Liver (tissue), 9 donors: ENCODE measurements around the gene TRIP13. TPM values are rescaled to one million over a fixed set of nuclear protein-coding genes. Genes with fewer than 3 reads are reported as not detected.
"Not testable (repeated sequence)": the region's sequence is repeated elsewhere in the genome, so short reads cannot be mapped to it uniquely, and the experiment has no call there.

Source experiments
- DNase-seq: peaks from one replicate; pipeline ENCODE4 v3.0.0-alpha.2; 2017; ENCODE audit warnings: low spot score
- H3K27ac ChIP-seq, 2 donors: one replicate each; pipeline ENCODE4 v1.7.0; 2013; ENCODE audit warnings: inconsistent platforms in 2 of 2, low read length in 2 of 2, control low read depth in 1 of 2, low read depth in 1 of 2, mild to moderate bottlenecking in 1 of 2
- H3K27me3 ChIP-seq, 4 donors: one replicate each; pipeline versions ENCODE4 v1.6.1 to v1.7.0; 2013; ENCODE audit warnings: low read length in 3 of 4, inconsistent platforms in 1 of 4, mild to moderate bottlenecking in 1 of 4, moderate library complexity in 1 of 4; ENCODE audit not compliant: control insufficient read depth in 4 of 4, insufficient read depth in 4 of 4
- H3K36me3 ChIP-seq, 4 donors: one replicate each; pipeline versions ENCODE4 v1.6.1 to v1.7.0; 2013; ENCODE audit warnings: low read length in 3 of 4, mild to moderate bottlenecking in 3 of 4, low read depth in 1 of 4, moderate library complexity in 1 of 4; ENCODE audit not compliant: control insufficient read depth in 4 of 4, insufficient read depth in 3 of 4
- H3K4me1 ChIP-seq, 4 donors: one replicate each; pipeline versions ENCODE4 v1.6.1 to v1.7.0; 2013; ENCODE audit warnings: low read length in 3 of 4, mild to moderate bottlenecking in 3 of 4, moderate library complexity in 1 of 4; ENCODE audit not compliant: control insufficient read depth in 4 of 4, insufficient read depth in 4 of 4
- H3K4me3 ChIP-seq, 3 donors: one replicate each; pipeline versions ENCODE4 v1.6.1 to v1.7.0; 2013; ENCODE audit warnings: low read length in 3 of 3, control low read depth in 1 of 3, low read depth in 1 of 3, mild to moderate bottlenecking in 1 of 3
- H3K9ac ChIP-seq, 2 donors: one replicate each; pipeline ENCODE4 v1.7.0; 2013; ENCODE audit warnings: low read length in 2 of 2, mild to moderate bottlenecking in 2 of 2, moderate library complexity in 2 of 2, control low read depth in 1 of 2, low read depth in 1 of 2
- H3K9me3 ChIP-seq, 4 donors: one replicate each; pipeline versions ENCODE4 v1.6.1 to v1.7.0; 2013; ENCODE audit warnings: low read length in 3 of 4; ENCODE audit not compliant: control insufficient read depth in 4 of 4
- FOXA1 ChIP-seq: IDR thresholded peaks from 2 replicates; pipeline ENCODE4 v1.6.1; 2016; ENCODE audit warnings: antibody characterized with exemption
- FOXA2 ChIP-seq: IDR thresholded peaks from 2 replicates; pipeline ENCODE4 v1.6.1; 2016; ENCODE audit warnings: antibody characterized with exemption
- GABPA ChIP-seq, 2 donors: IDR thresholded peaks in 1 of 2; conservative IDR thresholded peaks in 1 of 2; 2 replicates each; pipeline ENCODE4 v1.6.1; 2016; ENCODE audit warnings: antibody characterized with exemption in 2 of 2, mild to moderate bottlenecking in 1 of 2, moderate library complexity in 1 of 2
- HNF4A ChIP-seq, 2 donors: conservative IDR thresholded peaks; 2 replicates each; pipeline ENCODE4 v1.6.1; 2016; ENCODE audit warnings: antibody characterized with exemption in 2 of 2, mild to moderate bottlenecking in 2 of 2
- HNF4G ChIP-seq: IDR thresholded peaks from 2 replicates; pipeline ENCODE4 v1.6.1; 2016; ENCODE audit warnings: antibody characterized with exemption
- JUND ChIP-seq, 2 donors: IDR thresholded peaks; 2 replicates each; pipeline ENCODE4 v1.6.1; 2016; ENCODE audit warnings: antibody characterized with exemption in 2 of 2
- NR2F2 ChIP-seq: IDR thresholded peaks from 2 replicates; pipeline ENCODE4 v1.6.1; 2016; ENCODE audit warnings: antibody characterized with exemption
- RXRA ChIP-seq, 2 donors: IDR thresholded peaks; 2 replicates each; pipeline ENCODE4 v1.6.1; 2017 to 2018; ENCODE audit warnings: antibody characterized with exemption in 2 of 2, mild to moderate bottlenecking in 1 of 2
- SP1 ChIP-seq: IDR thresholded peaks from 2 replicates; pipeline ENCODE4 v1.6.1; 2018; ENCODE audit warnings: antibody characterized with exemption, mild to moderate bottlenecking
- TAF1 ChIP-seq: conservative IDR thresholded peaks from 2 replicates; pipeline ENCODE4 v1.6.1; 2016; ENCODE audit warnings: antibody characterized with exemption, mild to moderate bottlenecking
- YY1 ChIP-seq: IDR thresholded peaks from 2 replicates; pipeline ENCODE4 v1.6.1; 2016; ENCODE audit warnings: antibody characterized with exemption, mild to moderate bottlenecking
- WGBS: extraction: QIAGEN DNeasy Blood & Tissue Kit; methylation state at CpG from one replicate; pipeline ENCODE4 v1.1.7; 2013; 5-methylcytosine and 5-hydroxymethylcytosine counted together
- polyA plus RNA-seq, 2 donors: library from polyadenylated mRNA; stranded (reverse) in 1 of 2; unstranded in 1 of 2; fragments of 200-250 nt in 1 of 2; fragments of >200 nt in 1 of 2; fragmentation: Nextera tagmentation in 1 of 2; extraction: Ambion mirVana in 1 of 2; gene quantifications; one replicate each; pipeline versions ENCODE4 v1.2.1 to v1.2.3, GENCODE V29; 2013 to 2015
- total RNA-seq, 2 donors: library from RNA; depleted of rRNA; stranded (reverse); fragments of >200 nt; gene quantifications; one replicate each; pipeline ENCODE4 v1.2.3, GENCODE V29; 2014
- TF ChIP-seq, protein P1 (sequence below): IDR thresholded peaks from 2 replicates; pipeline ENCODE4 v1.6.1; 2016; ENCODE audit warnings: antibody characterized with exemption, mild to moderate bottlenecking
- TF ChIP-seq, protein P2 (sequence below): fragments of 150-350 bp; IDR thresholded peaks from 2 replicates; pipeline ENCODE4 v1.5.1; 2017; ENCODE audit warnings: improper control_type of control experiment, low read depth, low read length; ENCODE audit not compliant: missing input control
- TF ChIP-seq, protein P3 (sequence below): IDR thresholded peaks from 2 replicates; pipeline ENCODE4 v1.6.1; 2016; ENCODE audit warnings: antibody characterized with exemption
- TF ChIP-seq, protein P4 (sequence below): IDR thresholded peaks from 2 replicates; pipeline ENCODE4 v1.6.1; 2016; ENCODE audit warnings: antibody characterized with exemption
- donor health status: healthy.
- donor health status: healthy.
- donor health status: healthy.
- donor health status: healthy.
- donor health status: healthy.

TRIP13 gene
- total and polyA plus RNA-seq, 4 donors, result 0.42 to 12.4 (median 0.84) TPM

DNA sequence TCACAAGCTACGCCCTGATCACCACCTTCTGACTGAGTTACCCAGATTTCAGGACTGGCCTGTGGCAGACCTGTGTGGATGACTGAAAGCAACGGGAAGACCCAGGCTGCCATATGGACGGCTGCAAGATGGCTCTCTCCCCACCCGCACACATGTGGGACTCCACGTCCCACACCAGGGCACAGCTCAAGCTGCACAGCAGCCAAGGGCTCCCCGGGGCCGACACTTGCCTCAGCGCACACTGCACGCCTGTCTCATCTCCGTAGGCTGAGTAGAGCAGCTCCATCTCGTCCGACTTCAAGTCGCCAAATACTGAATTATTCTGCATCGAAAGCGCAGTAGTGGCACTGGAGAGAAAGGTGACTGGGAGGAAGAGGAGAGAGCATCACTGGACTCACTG, 14.6 kb upstream of the TRIP13 start:
- 97% methylated on average over 15 of the region's 15 CpGs for WGBS
- Histone ChIP-seq H3K36me3 (peaks cover 17 to 63% (median 26%) of the 10 kb centered on the region in 4 donors), H3K4me1 (no peaks in the 10 kb centered on the region), H3K9ac (no peak overlapping the region), H3K9me3 (no peaks in the 10 kb centered on the region), H3K27ac (no peak overlapping the region), H3K4me3 (no peak overlapping the region), H3K27me3 (no peaks in the 10 kb centered on the region)
- TF ChIP-seq GABPA (IDR thresholded peaks at IDR 0.05 in 1 of 2, conservative IDR thresholded peaks at IDR 0.05 in 1 of 2) (no peak), FOXA1 (no peak), RXRA (IDR thresholded peaks at IDR 0.05) (no peak), HNF4G (no peak), YY1 (no peak)
- TF ChIP-seq, protein P1, sequence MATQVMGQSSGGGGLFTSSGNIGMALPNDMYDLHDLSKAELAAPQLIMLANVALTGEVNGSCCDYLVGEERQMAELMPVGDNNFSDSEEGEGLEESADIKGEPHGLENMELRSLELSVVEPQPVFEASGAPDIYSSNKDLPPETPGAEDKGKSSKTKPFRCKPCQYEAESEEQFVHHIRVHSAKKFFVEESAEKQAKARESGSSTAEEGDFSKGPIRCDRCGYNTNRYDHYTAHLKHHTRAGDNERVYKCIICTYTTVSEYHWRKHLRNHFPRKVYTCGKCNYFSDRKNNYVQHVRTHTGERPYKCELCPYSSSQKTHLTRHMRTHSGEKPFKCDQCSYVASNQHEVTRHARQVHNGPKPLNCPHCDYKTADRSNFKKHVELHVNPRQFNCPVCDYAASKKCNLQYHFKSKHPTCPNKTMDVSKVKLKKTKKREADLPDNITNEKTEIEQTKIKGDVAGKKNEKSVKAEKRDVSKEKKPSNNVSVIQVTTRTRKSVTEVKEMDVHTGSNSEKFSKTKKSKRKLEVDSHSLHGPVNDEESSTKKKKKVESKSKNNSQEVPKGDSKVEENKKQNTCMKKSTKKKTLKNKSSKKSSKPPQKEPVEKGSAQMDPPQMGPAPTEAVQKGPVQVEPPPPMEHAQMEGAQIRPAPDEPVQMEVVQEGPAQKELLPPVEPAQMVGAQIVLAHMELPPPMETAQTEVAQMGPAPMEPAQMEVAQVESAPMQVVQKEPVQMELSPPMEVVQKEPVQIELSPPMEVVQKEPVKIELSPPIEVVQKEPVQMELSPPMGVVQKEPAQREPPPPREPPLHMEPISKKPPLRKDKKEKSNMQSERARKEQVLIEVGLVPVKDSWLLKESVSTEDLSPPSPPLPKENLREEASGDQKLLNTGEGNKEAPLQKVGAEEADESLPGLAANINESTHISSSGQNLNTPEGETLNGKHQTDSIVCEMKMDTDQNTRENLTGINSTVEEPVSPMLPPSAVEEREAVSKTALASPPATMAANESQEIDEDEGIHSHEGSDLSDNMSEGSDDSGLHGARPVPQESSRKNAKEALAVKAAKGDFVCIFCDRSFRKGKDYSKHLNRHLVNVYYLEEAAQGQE, result no peak
- no peak for DNase-seq

DNA sequence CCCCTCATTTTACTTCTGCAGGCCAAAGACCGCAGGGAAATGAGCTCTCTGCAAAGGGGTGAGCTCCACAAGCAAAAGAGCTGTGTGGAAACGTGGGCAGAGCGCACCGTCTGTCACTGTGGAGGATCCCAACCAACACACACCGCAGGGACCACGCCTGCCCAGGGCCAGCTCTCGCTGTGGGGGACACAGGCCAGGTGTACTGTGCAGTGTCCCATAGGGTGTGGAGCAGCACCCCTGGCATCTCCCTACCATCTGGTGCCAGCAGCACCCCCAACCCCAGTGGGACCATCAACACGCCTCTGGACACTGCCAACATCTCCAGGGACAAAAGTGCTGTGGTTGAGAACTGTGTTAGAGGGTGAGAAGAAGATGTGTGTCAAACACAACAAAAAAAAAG, 14.0 kb upstream of the TRIP13 start:
- DNase-seq, H3K4me1 ChIP-seq, H3K9ac ChIP-seq, H3K27me3 ChIP-seq, H3K9me3 ChIP-seq, H3K4me3 ChIP-seq, H3K27ac ChIP-seq: not testable (repeated sequence)
- WGBS, result no CpG with 5 or more reads among the region's 8 CpGs
- H3K36me3 ChIP-seq, result peaks cover 18 to 68% (median 25%) of the 10 kb centered on the region in 4 donors

DNA sequence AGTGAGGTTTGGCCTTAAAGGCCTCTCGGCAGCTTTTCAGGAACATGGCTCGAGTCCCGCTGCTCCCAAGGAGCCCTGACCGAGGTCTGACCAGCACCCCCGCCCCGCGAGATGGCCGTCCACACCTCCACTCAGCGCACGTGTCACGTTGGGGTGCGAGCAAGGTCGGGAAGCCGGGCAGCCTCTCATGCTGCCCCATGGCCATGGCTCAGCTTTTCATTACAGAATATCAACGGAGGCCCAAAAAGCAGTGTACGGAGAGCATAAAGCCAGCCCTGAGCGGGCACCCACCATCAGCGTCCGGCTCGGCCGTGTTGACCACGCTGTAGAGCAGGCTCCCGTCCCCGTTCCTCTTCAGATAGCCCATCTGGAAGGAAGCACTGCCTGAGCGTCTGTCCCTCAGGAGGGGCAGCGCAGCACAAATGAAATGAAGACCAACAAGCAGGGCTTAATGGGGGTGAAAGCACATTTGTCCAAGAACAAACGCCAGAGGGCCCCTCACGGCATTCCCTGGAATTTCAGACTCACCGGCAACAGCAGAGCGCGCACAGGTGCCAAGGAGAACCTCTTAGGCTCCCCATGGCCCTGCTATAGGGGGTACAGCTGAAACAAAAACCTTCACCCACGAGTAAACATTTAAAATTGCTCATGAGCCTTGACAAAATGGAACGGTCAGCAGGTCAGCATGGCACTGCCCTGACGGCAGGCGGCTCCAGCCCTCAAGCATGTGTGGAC, 11.7 kb upstream of the TRIP13 start:
- Histone ChIP-seq H3K4me1 (no peaks in the 10 kb centered on the region), H3K36me3 (peaks cover 19 to 73% (median 32%) of the 10 kb centered on the region in 4 donors), H3K9ac (no peak overlapping the region), H3K4me3 (no peak overlapping the region), H3K9me3 (no peaks in the 10 kb centered on the region), H3K27me3 (no peaks in the 10 kb centered on the region), H3K27ac (no peak overlapping the region)
- 97% methylated on average over 35 of the region's 35 CpGs for WGBS
- TF ChIP-seq JUND (IDR thresholded peaks at IDR 0.05) (no peak), RXRA (IDR thresholded peaks at IDR 0.05) (no peak), TAF1 (no peak), SP1 (no peak), FOXA1 (no peak), HNF4G (no peak), FOXA2 (no peak), HNF4A (conservative IDR thresholded peaks at IDR 0.05) (no peak), GABPA (IDR thresholded peaks at IDR 0.05 in 1 of 2, conservative IDR thresholded peaks at IDR 0.05 in 1 of 2) (no peak), NR2F2 (no peak), YY1 (no peak)
- TF ChIP-seq, protein P2, sequence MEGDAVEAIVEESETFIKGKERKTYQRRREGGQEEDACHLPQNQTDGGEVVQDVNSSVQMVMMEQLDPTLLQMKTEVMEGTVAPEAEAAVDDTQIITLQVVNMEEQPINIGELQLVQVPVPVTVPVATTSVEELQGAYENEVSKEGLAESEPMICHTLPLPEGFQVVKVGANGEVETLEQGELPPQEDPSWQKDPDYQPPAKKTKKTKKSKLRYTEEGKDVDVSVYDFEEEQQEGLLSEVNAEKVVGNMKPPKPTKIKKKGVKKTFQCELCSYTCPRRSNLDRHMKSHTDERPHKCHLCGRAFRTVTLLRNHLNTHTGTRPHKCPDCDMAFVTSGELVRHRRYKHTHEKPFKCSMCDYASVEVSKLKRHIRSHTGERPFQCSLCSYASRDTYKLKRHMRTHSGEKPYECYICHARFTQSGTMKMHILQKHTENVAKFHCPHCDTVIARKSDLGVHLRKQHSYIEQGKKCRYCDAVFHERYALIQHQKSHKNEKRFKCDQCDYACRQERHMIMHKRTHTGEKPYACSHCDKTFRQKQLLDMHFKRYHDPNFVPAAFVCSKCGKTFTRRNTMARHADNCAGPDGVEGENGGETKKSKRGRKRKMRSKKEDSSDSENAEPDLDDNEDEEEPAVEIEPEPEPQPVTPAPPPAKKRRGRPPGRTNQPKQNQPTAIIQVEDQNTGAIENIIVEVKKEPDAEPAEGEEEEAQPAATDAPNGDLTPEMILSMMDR, result no peak
- TF ChIP-seq, protein P1, result no peak
- TF ChIP-seq, protein P3, sequence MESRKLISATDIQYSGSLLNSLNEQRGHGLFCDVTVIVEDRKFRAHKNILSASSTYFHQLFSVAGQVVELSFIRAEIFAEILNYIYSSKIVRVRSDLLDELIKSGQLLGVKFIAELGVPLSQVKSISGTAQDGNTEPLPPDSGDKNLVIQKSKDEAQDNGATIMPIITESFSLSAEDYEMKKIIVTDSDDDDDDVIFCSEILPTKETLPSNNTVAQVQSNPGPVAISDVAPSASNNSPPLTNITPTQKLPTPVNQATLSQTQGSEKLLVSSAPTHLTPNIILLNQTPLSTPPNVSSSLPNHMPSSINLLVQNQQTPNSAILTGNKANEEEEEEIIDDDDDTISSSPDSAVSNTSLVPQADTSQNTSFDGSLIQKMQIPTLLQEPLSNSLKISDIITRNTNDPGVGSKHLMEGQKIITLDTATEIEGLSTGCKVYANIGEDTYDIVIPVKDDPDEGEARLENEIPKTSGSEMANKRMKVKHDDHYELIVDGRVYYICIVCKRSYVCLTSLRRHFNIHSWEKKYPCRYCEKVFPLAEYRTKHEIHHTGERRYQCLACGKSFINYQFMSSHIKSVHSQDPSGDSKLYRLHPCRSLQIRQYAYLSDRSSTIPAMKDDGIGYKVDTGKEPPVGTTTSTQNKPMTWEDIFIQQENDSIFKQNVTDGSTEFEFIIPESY, result no peak
- TF ChIP-seq, protein P4, sequence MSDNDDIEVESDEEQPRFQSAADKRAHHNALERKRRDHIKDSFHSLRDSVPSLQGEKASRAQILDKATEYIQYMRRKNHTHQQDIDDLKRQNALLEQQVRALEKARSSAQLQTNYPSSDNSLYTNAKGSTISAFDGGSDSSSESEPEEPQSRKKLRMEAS, result no peak
- no peak for DNase-seq
